Cardiac atrium fibroblast (primary cell): ENCODE measurements around the gene LYRM9. TPM values are rescaled to one million over a fixed set of nuclear protein-coding genes. Genes with fewer than 3 reads are reported as not detected.

ENCODE experiments used
- total RNA-seq: library from RNA; depleted of rRNA; stranded (reverse); fragments of >200 nt; gene quantifications from 2 replicates; pipeline ENCODE4 v1.2.3, GENCODE V29; 2015

The LYRM9 gene
- 4.7 and 7.6 TPM in 2 replicates for total RNA-seq

DNA sequence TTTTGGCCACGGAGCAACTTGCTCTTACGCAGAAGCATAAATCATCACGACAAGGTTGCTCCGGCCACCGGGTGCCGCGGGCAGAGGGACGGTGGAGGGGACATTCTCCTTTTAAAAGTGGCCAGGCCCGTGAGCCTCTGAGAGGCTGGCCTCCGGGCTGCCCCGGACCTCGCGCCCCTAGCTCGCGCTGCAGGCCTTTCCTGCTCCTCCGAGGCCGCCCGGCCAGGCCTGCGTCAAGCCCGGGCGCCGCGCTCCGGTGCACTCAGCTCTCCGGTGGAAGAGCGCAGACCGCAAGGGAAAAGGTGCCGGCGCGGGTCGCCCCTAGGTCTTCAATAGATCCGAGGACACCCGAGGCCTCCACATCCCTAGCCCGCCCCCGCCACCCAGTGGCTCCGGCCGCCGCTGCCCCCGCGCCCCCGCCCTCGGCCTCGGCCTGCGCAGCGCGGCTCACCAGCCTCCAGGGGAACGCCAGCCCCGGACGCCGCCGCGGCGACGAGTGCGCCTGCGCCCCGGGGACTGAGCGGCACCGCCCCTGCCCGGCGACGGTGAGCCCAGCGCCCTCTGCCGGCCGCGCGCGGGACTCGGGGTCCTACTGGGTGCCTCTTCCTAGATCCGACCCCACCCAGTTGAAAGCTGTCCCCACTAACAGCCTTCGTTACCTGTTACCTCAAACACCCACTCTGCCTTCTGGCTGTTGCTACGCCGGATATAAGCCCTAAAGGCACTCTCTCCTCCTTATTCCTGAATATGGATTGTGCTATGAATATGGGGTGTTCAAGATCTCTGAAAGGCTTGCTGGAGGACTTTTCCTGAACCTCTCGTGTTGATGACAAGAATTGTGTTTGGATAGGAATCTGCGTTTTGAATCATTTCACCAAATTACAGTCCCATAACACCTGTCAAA lies at the start of gene LYRM9:
LYRM9 (minus strand) TSS at position 500 of the 904 bp plus-strand sequence. CDS start 10,671 bp downstream, outside the sequence.

Other genes with a start within 250 kb of the LYRM9 start
- 0.18 and 0.49 TPM in 2 replicates for gene NOS2, start 92.8 kb downstream of the LYRM9 start, total RNA-seq
- 8.1 and 8.3 TPM in 2 replicates for gene NLK, start 149.3 kb upstream of the LYRM9 start, total RNA-seq